OCI-M1 (cell line): Measurements from ENCODE around the gene CDHR5.
"Not testable (repeated sequence)": the region's sequence is repeated elsewhere in the genome, so short reads cannot be mapped to it uniquely, and the experiment has no call there.

Source experiments
- DNase-seq: peaks from one replicate; lab custom pipeline; 2025; lab: John Stamatoyannopoulos, UW

CDHR5 gene

GRCh38 chr11:624705-625635 is at the start of gene CDHR5:
Gene CDHR5 (minus strand): TSS chr11:624955. CDS start chr11:624902, 53 bp downstream.
- DNase-seq: no peak

DNA sequence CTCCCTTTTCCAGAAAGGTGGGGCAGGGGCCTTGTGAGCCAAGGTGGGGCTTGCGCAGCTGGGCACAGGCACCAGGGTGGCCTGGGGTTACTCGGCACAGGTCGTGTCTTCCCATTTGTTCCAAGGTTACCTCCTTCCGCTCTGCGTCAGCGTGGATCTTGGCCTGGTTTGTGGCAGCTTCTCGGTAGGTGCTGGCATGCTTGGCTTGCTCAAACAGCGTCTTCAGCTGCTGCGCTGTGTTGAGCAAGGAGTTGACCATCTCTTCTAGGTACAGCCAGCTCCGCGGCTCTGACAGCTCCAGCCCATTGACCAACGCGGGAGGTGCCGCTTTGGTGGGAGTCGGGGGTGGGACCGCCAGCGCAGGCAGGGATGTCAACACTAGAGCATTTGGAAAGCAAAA is 49.7 kb upstream of the CDHR5 start:
- DNase-seq: no peak

DNA sequence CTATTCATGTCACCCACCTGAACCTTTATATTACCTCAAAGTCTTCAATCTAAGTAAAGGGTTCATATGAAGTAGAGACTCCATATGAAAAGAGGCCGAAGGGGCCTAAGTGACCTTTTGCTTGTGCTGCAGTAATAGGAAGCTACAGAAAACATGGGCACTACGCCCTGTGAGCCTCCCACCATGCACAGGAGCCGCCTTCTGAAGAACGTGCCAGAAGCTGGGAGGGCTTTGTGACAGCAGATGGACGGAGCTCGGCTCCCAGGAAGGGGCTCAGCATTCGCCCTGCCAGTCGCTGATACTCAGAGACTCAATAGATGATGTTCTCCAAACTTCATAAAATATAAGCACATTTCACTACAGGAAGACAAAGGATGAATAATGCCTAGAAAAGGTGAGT is 49.1 kb upstream of the CDHR5 start:
- no peak for DNase-seq

- peak; percentile 41 for DNase-seq
Measured at GRCh38 chr11:665704-666281, 41.0 kb upstream of the CDHR5 start.

- no peak for DNase-seq
Measured at GRCh38 chr11:665062-665703, 40.4 kb upstream of the CDHR5 start.

GRCh38 chr11:662689-663274 is 38.0 kb upstream of the CDHR5 start:
- DNase-seq: peak; percentile 17

- no peak for DNase-seq
Measured at GRCh38 chr11:660681-661444, 36.1 kb upstream of the CDHR5 start.

DNA sequence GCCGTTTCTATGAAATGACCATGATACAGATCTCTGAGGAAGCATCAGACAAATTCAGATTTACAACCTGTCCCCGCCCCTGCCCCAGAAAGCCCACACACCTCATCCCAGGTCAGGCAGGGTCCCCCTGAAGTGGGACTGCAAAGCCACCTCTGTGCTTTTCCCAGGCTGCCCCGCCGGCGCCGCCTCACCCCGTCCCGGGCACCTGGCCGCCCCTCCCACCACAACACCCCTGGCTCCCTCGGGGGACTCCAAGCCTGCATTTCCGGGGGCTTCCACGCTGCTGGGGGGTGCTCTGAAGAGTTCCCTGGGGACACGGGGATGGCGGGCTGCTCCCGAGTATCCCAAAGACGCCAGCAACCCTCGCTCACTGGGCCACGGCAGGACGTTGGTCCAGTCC is 35.5 kb upstream of the CDHR5 start:
- DNase-seq: no peak

DNA sequence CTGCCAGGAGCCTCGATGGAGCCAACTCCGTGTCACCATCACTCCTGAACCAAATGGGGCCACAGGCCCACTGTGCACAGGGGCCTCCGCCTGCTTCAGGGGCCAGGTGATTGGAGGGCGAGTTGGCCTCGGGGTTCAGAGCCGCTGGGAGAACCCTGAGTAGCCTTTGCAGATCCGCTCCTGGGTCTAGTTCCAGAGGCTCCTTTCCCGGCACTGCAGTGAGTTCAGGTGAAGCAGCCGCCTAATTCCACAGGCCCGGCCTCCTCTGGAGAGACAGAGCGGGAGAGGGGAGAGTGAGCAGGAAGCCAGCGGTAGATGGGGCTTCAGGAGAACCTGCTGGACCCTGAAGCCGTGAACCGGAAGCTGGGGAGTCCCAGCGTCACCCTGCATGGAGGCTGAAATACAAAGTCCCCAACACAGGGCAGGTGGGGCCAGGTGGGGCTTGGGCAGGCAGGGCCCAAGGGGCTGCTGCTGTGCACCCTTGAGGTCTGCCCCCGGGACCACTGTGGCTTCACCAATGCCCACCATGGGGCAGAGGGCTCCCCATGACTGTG is 34.9 kb upstream of the CDHR5 start:
- DNase-seq: no peak

DNA sequence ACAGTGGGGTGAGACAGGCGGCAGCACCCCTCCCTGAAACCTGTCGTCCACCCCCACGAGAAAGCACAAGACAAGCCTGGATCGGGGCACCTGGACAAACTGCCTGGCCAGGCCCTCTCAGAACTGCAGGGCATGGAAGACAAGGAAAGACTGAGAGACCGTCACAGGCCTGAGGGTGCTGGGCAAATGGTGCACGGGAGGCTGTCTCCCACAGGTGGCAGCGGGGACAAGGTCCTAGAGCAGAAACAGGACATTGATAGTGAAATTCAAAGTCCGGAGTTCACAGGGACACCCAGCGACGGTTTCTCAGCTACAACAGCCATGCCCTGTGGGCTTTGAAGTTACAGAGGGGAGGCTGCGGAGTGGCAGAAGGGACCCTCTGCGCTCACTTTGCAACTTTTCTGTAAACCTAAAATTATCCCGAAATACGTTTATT is 33.0 kb upstream of the CDHR5 start:
- no peak for DNase-seq

GRCh38 chr11:656866-657265 is 32.1 kb upstream of the CDHR5 start:
- no peak for DNase-seq

DNA sequence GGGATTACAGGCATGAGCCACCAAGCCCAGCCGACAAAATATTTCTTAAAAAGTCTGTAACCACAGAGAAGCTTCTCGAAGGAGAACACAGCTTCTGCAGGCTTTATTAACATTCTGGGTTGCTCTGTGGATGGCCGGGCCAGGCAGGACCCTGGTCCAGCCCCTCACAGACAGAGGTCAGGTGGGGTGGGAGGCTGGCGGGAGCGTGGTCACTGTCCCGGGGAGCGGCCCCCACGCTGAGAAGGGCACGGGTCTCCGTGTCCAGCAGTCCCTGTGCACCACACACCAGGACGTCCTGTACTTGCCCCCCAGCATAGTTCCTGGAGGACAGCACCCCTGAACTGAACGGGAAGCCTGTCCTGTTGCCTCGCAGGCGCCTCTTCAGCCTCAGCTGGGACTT is 31.7 kb upstream of the CDHR5 start:
- DNase-seq: no peak

DNA sequence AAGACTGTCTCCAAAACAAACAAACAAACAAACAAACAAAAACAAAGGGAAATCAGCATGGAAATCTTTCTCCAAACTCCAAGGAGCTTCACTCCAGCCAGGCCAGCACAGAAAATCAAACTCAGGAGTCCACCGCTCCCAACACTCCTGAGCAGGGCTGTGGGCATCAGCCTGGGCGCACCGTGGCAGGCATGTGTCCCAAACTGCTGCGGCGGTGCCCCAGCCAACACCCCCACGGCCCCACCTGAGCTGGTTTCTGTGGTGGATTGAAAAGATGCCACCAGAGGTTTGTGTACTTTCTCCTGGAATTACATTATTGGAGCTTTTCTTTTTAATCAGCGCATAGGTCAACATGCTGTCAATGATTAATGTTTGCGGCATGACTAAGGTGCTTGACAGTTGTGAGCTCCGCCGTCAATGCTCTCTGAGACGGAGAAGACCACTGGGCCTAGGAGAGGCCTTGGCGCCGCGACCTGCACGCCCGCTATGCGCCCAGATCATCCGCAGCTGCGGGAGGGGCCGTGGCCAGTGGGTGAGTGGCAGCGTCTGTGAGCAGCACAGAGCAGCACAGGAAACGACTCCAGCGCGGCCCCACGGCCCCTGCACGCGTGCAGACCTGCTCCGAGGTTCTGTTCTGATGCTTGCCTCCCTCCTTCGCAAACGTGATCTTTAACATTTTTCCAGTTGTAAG is 30.4 kb upstream of the CDHR5 start:
- DNase-seq: no peak

DNA sequence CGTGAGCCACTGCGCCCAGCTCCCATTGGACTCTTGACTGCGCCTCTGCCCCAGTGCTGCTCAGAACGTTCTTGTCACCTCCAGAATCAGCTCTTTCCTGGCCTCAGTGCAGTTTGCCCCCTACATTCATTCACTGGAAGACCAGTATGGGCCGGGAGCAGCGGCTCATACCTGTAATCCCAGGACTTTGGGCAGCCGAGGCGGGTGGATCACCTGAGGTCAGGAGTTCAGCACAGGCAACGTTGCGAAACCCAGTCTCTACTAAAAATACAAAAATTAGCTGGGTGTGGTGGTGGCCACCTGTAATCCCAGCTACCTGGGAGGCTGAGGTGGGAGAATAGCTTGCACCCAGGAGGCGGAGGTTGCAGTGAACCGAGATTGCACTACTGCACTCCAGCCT is 29.7 kb upstream of the CDHR5 start:
- not testable (repeated sequence) for DNase-seq

DNA sequence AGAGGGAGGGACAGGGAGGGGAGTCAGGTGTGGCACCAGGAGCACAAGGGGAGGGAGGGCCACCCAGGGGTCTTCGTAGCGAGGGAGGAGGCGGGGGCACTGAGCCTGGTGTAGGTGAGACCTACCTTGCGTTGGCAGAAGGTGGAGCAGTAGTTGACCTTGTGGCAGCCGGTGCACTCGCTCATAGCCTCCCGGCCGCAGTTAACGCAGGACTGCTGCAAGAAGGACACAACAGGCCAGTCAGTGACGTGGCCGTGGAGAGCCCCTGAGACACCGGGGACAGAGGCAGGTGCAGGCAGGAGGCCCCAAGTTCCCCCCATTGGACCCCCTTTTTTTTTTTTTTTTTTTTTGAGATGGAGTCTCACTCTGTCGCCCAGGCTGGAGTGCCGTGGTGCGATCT is 29.1 kb upstream of the CDHR5 start:
- no peak for DNase-seq

- DNase-seq: not testable (repeated sequence)
Measured at GRCh38 chr11:653136-653535, 28.4 kb upstream of the CDHR5 start.

DNA sequence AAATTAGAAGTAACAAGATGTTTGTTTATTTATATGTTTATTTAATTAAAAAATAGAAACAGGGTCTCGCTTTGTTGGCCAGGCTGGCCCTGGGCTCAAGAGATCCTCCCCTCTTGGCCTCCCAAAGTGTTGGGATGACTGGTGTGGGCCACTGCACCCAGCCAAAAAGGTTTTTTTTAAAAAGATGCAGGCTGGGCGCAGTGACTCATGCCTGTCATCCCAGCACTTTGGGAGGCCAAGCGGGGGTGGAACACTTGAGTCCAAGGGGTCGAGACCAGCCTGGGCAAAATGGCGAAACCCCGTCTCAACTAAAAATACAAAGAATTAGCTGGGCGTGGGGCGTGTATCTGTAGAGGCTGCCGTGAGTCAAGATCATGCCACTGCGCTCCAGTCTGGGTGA is 25.7 kb upstream of the CDHR5 start:
- DNase-seq: no peak

- not testable (repeated sequence) for DNase-seq
Measured at GRCh38 chr11:647672-648158, 23.0 kb upstream of the CDHR5 start.

GRCh38 chr11:646214-646613 is 21.5 kb upstream of the CDHR5 start:
- DNase-seq: no peak

DNA sequence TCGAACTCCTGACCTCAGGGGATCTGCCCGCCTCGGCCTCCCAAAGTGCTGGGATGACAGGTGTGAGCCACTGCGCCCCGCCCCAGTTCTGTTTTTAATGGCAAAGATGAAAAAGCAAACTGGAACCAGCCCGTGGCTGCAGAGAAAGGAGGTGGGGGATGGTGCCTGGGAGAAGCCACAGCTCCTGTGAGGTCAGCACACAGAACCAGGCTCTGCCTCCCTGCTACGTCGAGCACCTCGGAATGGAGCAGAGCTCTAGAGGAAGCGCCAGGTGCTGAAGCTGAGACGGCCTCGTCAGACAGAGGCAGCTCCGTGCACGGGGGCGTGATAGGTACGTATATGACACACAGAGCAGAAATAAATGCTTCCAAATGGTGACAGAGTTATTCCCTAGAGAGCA is 20.8 kb upstream of the CDHR5 start:
- DNase-seq: no peak
